Suprapubic skin (tissue), 4 donors: Measurements from ENCODE around the gene MTREX. TPM values are rescaled to one million over a fixed set of nuclear protein-coding genes. Genes with fewer than 3 reads are reported as not detected.
"Not testable (repeated sequence)": the region's sequence is repeated elsewhere in the genome, so short reads cannot be mapped to it uniquely, and the experiment has no call there.

Experiments
- DNase-seq, 2 donors: peaks; one replicate each; pipeline ENCODE4 v3.0.0-alpha.2; 2019; ENCODE audit warnings: low spot score in 2 of 2
- H3K27ac ChIP-seq: fragments of 200-600 bp; sonication (generic); one replicate; pipeline ENCODE4 v1.5.1; 2019
- H3K27me3 ChIP-seq: fragments of 200-600 bp; sonication (generic); one replicate; pipeline ENCODE4 v1.5.1; 2019
- H3K36me3 ChIP-seq: fragments of 200-600 bp; sonication (generic); one replicate; pipeline ENCODE4 v1.5.1; 2019
- H3K4me1 ChIP-seq: fragments of 200-600 bp; sonication (generic); one replicate; pipeline ENCODE4 v1.5.1; 2019
- H3K4me3 ChIP-seq: fragments of 200-600 bp; sonication (generic); one replicate; pipeline ENCODE4 v1.5.1; 2019; ENCODE audit warnings: mild to moderate bottlenecking
- H3K9me3 ChIP-seq: fragments of 200-600 bp; sonication (generic); one replicate; pipeline ENCODE4 v1.5.1; 2019
- EP300 ChIP-seq: sonication (generic); formaldehyde crosslinking; IDR thresholded peaks from one replicate; pipeline ENCODE4 v1.6.1; 2017; ENCODE audit warnings: antibody characterized with exemption
- POLR2A ChIP-seq, 2 donors: fragments of 450-650 bp; IDR thresholded peaks; one replicate each; pipeline ENCODE4 v1.6.1; 2017; ENCODE audit warnings: antibody characterized with exemption in 2 of 2, mild to moderate bottlenecking in 2 of 2, moderate library complexity in 2 of 2
- POLR2AphosphoS5 ChIP-seq, 3 donors: sonication (generic); formaldehyde crosslinking; IDR thresholded peaks; one replicate each; pipeline ENCODE4 v1.6.1; 2017; ENCODE audit warnings: antibody characterized with exemption in 3 of 3
- WGBS: methylation state at CpG from one replicate; pipeline ENCODE4 v1.1.5; 2018; 5-methylcytosine and 5-hydroxymethylcytosine counted together
- total RNA-seq, 4 donors: library from RNA; depleted of rRNA; stranded (reverse); fragments of >200 nt; gene quantifications; one replicate each; pipeline ENCODE4 v1.1.0, GENCODE V29; 2016
- TF ChIP-seq, protein P1 (sequence below), 2 donors: fragments of 200-600 bp in 1 of 2; fragments of 450-650 bp in 1 of 2; sonication (generic) in 1 of 2; IDR thresholded peaks; one replicate each; pipeline ENCODE4 v1.5.1; 2016 to 2019; ENCODE audit warnings: antibody characterized with exemption in 2 of 2, mild to moderate bottlenecking in 1 of 2, moderate library complexity in 1 of 2

MTREX gene
- total RNA-seq, 4 donors from 2014 or later: 50.0 to 131 (median 70.8) TPM

DNA sequence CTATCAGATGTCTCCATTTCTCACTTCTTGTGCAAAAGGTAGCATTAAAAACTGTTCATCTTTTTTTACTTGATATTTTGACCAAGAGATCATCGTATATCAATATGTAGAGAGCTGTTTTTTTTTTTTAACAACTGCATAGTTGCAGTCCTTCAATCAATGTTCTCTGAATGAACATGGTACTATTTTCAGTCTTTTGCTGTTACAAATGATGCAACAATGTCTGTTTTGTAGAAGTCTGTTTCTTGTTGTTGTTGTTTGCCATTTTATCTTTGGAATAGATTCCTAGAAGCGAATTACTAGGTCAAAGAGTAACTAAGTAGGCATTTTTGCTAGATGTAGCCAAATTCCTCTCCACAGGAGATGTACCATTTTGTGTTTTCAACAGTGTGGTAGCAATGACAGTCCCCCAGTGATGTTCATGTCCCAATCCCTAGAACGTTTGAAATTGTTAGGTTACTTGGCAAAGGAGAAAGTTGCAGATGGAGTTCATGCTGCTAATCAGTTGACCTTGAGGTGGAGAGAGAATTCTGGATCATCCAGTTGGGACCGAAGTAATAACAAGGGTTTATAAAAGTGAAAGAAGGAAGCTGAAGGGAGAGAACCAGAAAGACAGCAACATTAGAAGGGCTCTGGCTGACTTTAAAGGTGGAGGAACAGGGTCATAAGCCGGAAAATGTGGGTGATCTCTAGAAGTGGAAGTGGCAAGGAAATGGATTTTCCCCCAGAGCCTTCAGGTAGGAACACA lies 6.3 kb downstream of the MTREX start:
- no peaks in the 10 kb centered on the region for H3K9me3 ChIP-seq
- DNase-seq: no peak
- H3K4me1 ChIP-seq: peaks cover 28% of the 10 kb centered on the region
- H3K27me3 ChIP-seq: no peaks in the 10 kb centered on the region
- TF ChIP-seq POLR2AphosphoS5 (IDR thresholded peaks at IDR 0.05): no peak
- TF ChIP-seq EP300: no peak
- TF ChIP-seq, protein P1, sequence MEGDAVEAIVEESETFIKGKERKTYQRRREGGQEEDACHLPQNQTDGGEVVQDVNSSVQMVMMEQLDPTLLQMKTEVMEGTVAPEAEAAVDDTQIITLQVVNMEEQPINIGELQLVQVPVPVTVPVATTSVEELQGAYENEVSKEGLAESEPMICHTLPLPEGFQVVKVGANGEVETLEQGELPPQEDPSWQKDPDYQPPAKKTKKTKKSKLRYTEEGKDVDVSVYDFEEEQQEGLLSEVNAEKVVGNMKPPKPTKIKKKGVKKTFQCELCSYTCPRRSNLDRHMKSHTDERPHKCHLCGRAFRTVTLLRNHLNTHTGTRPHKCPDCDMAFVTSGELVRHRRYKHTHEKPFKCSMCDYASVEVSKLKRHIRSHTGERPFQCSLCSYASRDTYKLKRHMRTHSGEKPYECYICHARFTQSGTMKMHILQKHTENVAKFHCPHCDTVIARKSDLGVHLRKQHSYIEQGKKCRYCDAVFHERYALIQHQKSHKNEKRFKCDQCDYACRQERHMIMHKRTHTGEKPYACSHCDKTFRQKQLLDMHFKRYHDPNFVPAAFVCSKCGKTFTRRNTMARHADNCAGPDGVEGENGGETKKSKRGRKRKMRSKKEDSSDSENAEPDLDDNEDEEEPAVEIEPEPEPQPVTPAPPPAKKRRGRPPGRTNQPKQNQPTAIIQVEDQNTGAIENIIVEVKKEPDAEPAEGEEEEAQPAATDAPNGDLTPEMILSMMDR (IDR thresholded peaks at IDR 0.05): no peak
- WGBS: 74% methylated on average over 5 of the region's 5 CpGs
- no peak overlapping the region for H3K27ac ChIP-seq
- no peak overlapping the region for H3K4me3 ChIP-seq
- peaks cover 4% of the 10 kb centered on the region for H3K36me3 ChIP-seq

DNA sequence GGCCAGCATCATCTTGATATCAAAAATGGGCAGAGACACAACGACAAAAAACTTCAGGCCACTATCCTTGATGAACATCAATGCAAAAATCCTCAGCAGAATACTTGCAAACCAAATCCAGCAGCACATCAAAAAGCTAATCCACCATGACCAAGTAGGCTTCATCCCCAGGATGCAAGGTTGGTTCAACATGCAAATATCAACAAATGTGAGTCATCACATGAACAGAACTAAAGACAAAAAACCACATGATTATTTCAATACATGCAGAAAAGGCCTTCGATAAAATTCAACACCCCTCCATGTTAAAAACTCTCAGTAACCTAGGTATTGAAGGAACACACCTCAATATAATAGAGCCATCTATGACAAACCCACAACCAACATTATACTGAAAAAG lies 8.5 kb downstream of the MTREX start:
- Histone ChIP-seq H3K27ac (no peak overlapping the region), H3K9me3 (no peaks in the 10 kb centered on the region)

DNA sequence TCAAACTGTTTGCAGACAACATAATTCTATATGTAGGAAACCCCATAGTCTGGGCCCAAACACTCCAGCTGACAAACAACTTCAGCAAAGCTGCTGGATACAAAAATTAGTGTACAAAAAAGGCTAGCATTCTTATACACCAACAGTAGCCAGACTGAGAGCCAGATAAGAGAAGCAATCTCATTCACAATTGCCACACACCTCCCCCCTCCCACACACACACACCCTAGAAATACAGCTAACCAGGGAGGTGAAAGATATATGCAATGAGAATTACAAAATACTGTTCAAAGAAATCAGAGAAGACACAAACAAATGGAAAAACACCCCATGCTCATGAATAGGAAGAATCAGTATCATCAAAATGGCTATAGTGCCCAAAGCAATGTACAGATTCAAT lies 9.0 kb downstream of the MTREX start:
- Histone ChIP-seq H3K27me3 (no peaks in the 10 kb centered on the region), H3K9me3 (no peaks in the 10 kb centered on the region)

More for the DNA sequence above, 8.5 kb downstream of the MTREX start:
- no peak overlapping the region for H3K4me3 ChIP-seq
- WGBS: 92% methylated on average over 2 of the region's 2 CpGs
- peaks cover 4% of the 10 kb centered on the region for H3K36me3 ChIP-seq
- no peak for TF ChIP-seq POLR2AphosphoS5 (IDR thresholded peaks at IDR 0.05)
- TF ChIP-seq, protein P1 (IDR thresholded peaks at IDR 0.05): no peak
- no peak for TF ChIP-seq EP300
- H3K4me1 ChIP-seq: peaks cover 17% of the 10 kb centered on the region
- H3K27me3 ChIP-seq: no peaks in the 10 kb centered on the region
- DNase-seq: no peak

DNA sequence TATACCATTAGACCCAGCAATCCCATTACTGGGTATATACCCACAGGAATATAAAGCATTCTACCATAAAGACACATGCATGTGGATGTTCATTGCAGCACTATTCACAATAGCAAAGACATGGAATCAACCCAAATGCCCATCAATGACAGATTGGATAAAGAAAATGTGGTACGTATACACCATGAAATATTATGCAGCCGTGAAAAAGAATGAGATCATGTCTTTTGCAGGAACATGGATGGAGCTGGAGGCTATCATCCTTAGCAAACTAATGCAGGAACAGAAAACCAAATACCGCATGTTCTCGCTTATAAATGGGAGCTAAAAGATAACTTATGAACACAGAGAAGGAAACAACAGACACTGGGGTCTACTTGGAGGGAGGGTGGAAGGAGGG lies 10.4 kb downstream of the MTREX start:
- DNase-seq, H3K9me3 ChIP-seq, H3K27ac ChIP-seq, H3K4me3 ChIP-seq, H3K36me3 ChIP-seq, H3K27me3 ChIP-seq, H3K4me1 ChIP-seq: not testable (repeated sequence)
- 100% methylated on average over 4 of the region's 4 CpGs for WGBS

More for the DNA sequence above, 9.0 kb downstream of the MTREX start:
- Histone ChIP-seq H3K27ac (no peak overlapping the region), H3K4me1 (peaks cover 13% of the 10 kb centered on the region), H3K4me3 (no peak overlapping the region), H3K36me3 (peaks cover 4% of the 10 kb centered on the region)
- DNase-seq: no peak
- TF ChIP-seq, protein P1 (IDR thresholded peaks at IDR 0.05): no peak
- TF ChIP-seq EP300 (no peak), POLR2AphosphoS5 (IDR thresholded peaks at IDR 0.05) (no peak), POLR2A (IDR thresholded peaks at IDR 0.05) (no peak)

DNA sequence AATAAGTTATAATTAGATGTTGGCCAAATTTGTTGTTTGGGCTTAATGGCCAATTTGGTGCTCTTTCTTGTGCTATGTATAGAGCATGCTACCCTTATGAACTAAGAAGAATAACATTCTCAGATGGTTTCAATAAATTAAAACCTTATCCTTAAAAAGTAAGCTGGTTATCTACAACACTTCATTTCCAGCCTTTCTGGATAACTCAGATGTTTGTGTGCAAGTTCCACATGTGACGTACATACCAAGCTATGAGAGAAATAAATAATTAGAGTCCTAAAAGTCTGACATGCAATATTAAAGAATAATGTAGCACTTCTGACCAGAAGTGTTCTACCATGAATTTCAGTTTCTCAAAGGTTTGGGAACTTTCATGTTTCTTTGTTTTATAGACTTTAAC lies 11.7 kb downstream of the MTREX start:
- Histone ChIP-seq H3K4me1 (peaks cover 10% of the 10 kb centered on the region), H3K27ac (no peak overlapping the region), H3K9me3 (no peaks in the 10 kb centered on the region), H3K27me3 (no peaks in the 10 kb centered on the region), H3K4me3 (no peak overlapping the region), H3K36me3 (peaks cover 9% of the 10 kb centered on the region)
- 86% methylated on average over 1 of the region's 1 CpG for WGBS
- DNase-seq: no peak
- TF ChIP-seq, protein P1 (IDR thresholded peaks at IDR 0.05): no peak
- TF ChIP-seq POLR2A (IDR thresholded peaks at IDR 0.05) (no peak), EP300 (no peak), POLR2AphosphoS5 (IDR thresholded peaks at IDR 0.05) (no peak)

DNA sequence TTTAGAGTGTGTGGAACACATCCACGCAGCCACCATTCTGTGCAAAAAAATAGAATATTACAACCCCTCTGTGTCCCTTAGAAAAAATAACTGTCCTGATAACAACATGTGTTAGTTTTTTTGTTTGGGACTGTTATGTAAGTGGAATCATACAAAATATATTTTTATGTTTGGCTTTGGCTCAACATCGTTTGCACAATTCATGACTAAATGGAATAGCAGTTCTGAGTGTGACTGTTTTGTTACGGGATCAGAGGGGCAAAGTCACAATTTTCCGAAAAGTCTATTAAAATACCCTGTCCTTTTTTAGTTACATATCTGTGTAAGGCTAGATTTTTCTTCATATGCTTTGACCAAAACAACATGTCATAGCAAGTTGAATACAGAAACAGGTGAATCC lies 12.8 kb downstream of the MTREX start:
- WGBS: 57% methylated on average over 4 of the region's 4 CpGs
- Histone ChIP-seq H3K4me1 (peaks cover 10% of the 10 kb centered on the region), H3K27ac (no peak overlapping the region), H3K36me3 (peaks cover 9% of the 10 kb centered on the region), H3K27me3 (no peaks in the 10 kb centered on the region), H3K9me3 (no peaks in the 10 kb centered on the region), H3K4me3 (no peak overlapping the region)
- DNase-seq: no peak
- no peak for TF ChIP-seq POLR2A (IDR thresholded peaks at IDR 0.05)
- TF ChIP-seq POLR2AphosphoS5 (IDR thresholded peaks at IDR 0.05): no peak
- TF ChIP-seq, protein P1 (IDR thresholded peaks at IDR 0.05): no peak
- no peak for TF ChIP-seq EP300
